Hematopoietic multipotent progenitor cell treated with erythropoietin and hydrocortisone succinate and interleukin-3 and kit ligand, for 4 days (in vitro differentiated cells): Measurements from ENCODE around the gene TIMP2.

Experiments used
- DNase-seq: peaks from one replicate; pipeline ENCODE4 v3.0.0-alpha.2; 2015

Gene TIMP2

GRCh38 chr17:78862073-78863023 lies 62.8 kb downstream of the TIMP2 start:
- DNase-seq = no peak

GRCh38 chr17:78861229-78861628 lies 64.0 kb downstream of the TIMP2 start:
- DNase-seq = no peak

- DNase-seq = no peak
Measured at GRCh38 chr17:78859051-78859450, 66.1 kb downstream of the TIMP2 start.

GRCh38 chr17:78857266-78857665 lies 67.9 kb downstream of the TIMP2 start:
- DNase-seq = no peak

GRCh38 chr17:78855561-78856165 lies 69.5 kb downstream of the TIMP2 start:
- no peak for DNase-seq

- DNase-seq = no peak
Measured at GRCh38 chr17:78854508-78854907, 70.7 kb downstream of the TIMP2 start.

- peak; percentile 53 for DNase-seq
Measured at GRCh38 chr17:78853926-78854394, 71.2 kb downstream of the TIMP2 start.

GRCh38 chr17:78852709-78853121 lies 72.5 kb downstream of the TIMP2 start:
- no peak for DNase-seq

GRCh38 chr17:78849026-78849425 lies 76.2 kb downstream of the TIMP2 start:
- DNase-seq = no peak

GRCh38 chr17:78847052-78847451 lies 78.1 kb downstream of the TIMP2 start:
- DNase-seq = no peak

GRCh38 chr17:78844301-78845005 lies 80.7 kb downstream of the TIMP2 start:
- DNase-seq = peak; percentile 28

GRCh38 chr17:78842881-78843565 lies 82.2 kb downstream of the TIMP2 start:
- peak; percentile 82 for DNase-seq

GRCh38 chr17:78840780-78841611 lies 84.2 kb downstream of the TIMP2 start, which contains the start of gene USP36:
Gene USP36 (minus strand): TSS chr17:78840814. CDS start chr17:78836363, 4,451 bp downstream.
- DNase-seq = peak; percentile 100

- DNase-seq = no peak
Measured at GRCh38 chr17:78840530-78840779, 84.7 kb downstream of the TIMP2 start.

GRCh38 chr17:78839762-78840529 lies 85.2 kb downstream of the TIMP2 start:
- DNase-seq = peak; percentile 65

- no peak for DNase-seq
Measured at GRCh38 chr17:78839235-78839761, 85.9 kb downstream of the TIMP2 start.

- DNase-seq = no peak
Measured at GRCh38 chr17:78838574-78839005, 86.6 kb downstream of the TIMP2 start.

GRCh38 chr17:78836420-78837021 lies 88.7 kb downstream of the TIMP2 start:
- DNase-seq = no peak

- no peak for DNase-seq
Measured at GRCh38 chr17:78834571-78834970, 90.6 kb downstream of the TIMP2 start.

- DNase-seq = no peak
Measured at GRCh38 chr17:78832541-78832810, 92.7 kb downstream of the TIMP2 start.
